Uterus (tissue), 4 donors: ENCODE measurements around the gene SIPA1. TPM values are rescaled to one million over a fixed set of nuclear protein-coding genes. Genes with fewer than 3 reads are reported as not detected.

Experiments used
- DNase-seq, 2 donors: peaks; one replicate each; pipeline ENCODE4 v3.0.0-alpha.2; 2019 to 2020
- H3K27ac ChIP-seq, 2 donors: fragments of 200-600 bp; sonication (generic); 1 replicate in 1 of 2; 2 replicates in 1 of 2; pipeline ENCODE4 v1.5.1; 2016 to 2018
- H3K27me3 ChIP-seq, 2 donors: fragments of 200-600 bp; sonication (generic); one replicate each; pipeline ENCODE4 v1.5.1; 2018 to 2019; ENCODE audit warnings: control low read depth in 1 of 2
- H3K36me3 ChIP-seq, 2 donors: fragments of 200-600 bp; sonication (generic); one replicate each; pipeline ENCODE4 v1.5.1; 2019; ENCODE audit warnings: control low read depth in 1 of 2
- H3K4me1 ChIP-seq, 2 donors: fragments of 200-600 bp; sonication (generic); one replicate each; pipeline ENCODE4 v1.5.1; 2018 to 2019; ENCODE audit warnings: control low read depth in 1 of 2
- H3K4me3 ChIP-seq, 2 donors: fragments of 200-600 bp; sonication (generic); 1 replicate in 1 of 2; 2 replicates in 1 of 2; pipeline ENCODE4 v1.5.1; 2018 to 2019; ENCODE audit warnings: mild to moderate bottlenecking in 1 of 2
- H3K9me3 ChIP-seq, 2 donors: fragments of 200-600 bp; sonication (generic); one replicate each; pipeline ENCODE4 v1.5.1; 2019; ENCODE audit warnings: control low read depth in 1 of 2
- POLR2A ChIP-seq, 2 donors: fragments of 450-650 bp; IDR thresholded peaks; one replicate each; pipeline ENCODE4 v1.6.1; 2016; ENCODE audit warnings: antibody characterized with exemption in 2 of 2, mild to moderate bottlenecking in 1 of 2, moderate library complexity in 1 of 2
- intact Hi-C: fragments of 100-400 bp; cut with DNase I; formaldehyde crosslinking; loops from one replicate; pipeline ENCODE4 v1.15.1; 2023; ENCODE audit warnings: low total_unique reads
- total RNA-seq, 4 donors: library from RNA; depleted of rRNA in 3 of 4; stranded (reverse); fragments of >200 nt in 3 of 4; gene quantifications; one replicate each; pipeline versions ENCODE4 v1.1.0 to v1.2.4, GENCODE V29; 2014 to 2023
- TF ChIP-seq, protein P1 (sequence below), 4 experiments: fragments of 200-600 bp in 2 of 4; fragments of 450-650 bp in 2 of 4; sonication (generic) in 2 of 4; IDR thresholded peaks; one replicate each; pipeline ENCODE4 v1.5.1; 2016 to 2019; ENCODE audit warnings: antibody characterized with exemption in 4 of 4, mild to moderate bottlenecking in 2 of 4, moderate library complexity in 1 of 4
- donor health status: DM: yes; HTN: yes; CAD: no.

SIPA1 gene
- total RNA-seq, 4 donors from 2014 or later = 11.2 to 60.1 (median 27.0) TPM

DNA sequence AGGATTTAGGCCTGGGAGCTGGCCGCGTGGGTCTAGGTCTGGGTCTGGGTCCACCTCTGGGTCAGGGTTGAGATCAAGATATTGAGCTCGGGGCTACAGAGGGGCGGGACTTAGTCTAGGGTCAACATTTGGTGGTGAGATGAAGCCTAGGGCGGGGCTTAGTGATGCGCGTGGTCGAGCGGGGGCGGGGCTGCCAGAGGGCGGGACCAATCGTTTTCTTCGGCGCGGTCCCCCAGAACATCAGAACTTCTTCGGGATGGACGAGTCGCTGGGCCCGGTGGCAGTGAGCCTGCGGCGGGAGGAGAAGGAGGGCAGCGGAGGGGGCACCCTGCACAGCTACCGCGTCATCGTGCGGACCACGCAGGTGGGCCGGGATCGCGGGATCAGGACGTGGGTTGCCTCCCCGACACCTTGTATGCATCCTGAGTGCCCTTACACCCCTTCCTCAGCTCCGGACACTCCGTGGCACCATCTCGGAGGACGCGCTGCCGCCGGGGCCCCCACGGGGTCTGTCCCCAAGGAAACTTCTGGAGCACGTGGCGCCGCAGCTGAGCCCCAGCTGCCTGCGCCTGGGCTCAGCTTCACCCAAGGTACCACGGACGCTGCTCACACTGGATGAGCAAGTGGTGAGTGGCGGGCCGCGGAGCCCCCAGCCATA lies 4.2 kb downstream of the SIPA1 start:
- no peaks in the 10 kb centered on the region for H3K36me3 ChIP-seq
- TF ChIP-seq, protein P1, sequence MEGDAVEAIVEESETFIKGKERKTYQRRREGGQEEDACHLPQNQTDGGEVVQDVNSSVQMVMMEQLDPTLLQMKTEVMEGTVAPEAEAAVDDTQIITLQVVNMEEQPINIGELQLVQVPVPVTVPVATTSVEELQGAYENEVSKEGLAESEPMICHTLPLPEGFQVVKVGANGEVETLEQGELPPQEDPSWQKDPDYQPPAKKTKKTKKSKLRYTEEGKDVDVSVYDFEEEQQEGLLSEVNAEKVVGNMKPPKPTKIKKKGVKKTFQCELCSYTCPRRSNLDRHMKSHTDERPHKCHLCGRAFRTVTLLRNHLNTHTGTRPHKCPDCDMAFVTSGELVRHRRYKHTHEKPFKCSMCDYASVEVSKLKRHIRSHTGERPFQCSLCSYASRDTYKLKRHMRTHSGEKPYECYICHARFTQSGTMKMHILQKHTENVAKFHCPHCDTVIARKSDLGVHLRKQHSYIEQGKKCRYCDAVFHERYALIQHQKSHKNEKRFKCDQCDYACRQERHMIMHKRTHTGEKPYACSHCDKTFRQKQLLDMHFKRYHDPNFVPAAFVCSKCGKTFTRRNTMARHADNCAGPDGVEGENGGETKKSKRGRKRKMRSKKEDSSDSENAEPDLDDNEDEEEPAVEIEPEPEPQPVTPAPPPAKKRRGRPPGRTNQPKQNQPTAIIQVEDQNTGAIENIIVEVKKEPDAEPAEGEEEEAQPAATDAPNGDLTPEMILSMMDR (IDR thresholded peaks at IDR 0.05) = no peak
- no peak for TF ChIP-seq POLR2A (IDR thresholded peaks at IDR 0.05)
- no peaks in the 10 kb centered on the region for H3K27me3 ChIP-seq
- no peak for DNase-seq
- no peaks in the 10 kb centered on the region for H3K9me3 ChIP-seq
- no peak overlapping the region for H3K27ac ChIP-seq
- intact Hi-C loops = no loop called here
- H3K4me3 ChIP-seq = no peak overlapping the region
- peaks cover 0 to 17% of the 10 kb centered on the region in 2 donors for H3K4me1 ChIP-seq

DNA sequence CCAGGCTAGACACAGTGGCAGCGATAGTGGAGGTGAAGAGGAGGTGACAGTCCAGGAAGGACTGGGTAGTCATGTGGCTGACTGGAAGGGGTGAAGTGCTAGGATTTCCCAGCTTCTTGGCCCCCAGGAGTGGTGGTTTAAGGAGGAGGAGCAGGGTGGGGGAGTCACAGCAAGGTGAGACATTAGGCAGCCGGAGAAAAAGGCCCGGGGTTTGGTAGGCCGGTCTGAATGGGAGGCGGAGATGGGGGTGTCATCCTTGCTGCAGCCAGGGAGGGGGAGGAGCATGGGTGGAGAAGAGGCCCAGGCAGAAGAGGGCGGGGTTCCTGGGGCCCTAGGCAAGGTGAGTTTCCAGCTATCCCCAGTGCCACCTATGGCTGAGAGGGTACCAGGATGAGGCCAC lies 6.1 kb downstream of the SIPA1 start:
- Histone ChIP-seq H3K4me1 (peaks cover 0 to 8% of the 10 kb centered on the region in 2 donors), H3K4me3 (no peak overlapping the region), H3K27me3 (no peaks in the 10 kb centered on the region), H3K36me3 (no peaks in the 10 kb centered on the region), H3K9me3 (no peaks in the 10 kb centered on the region), H3K27ac (no peak overlapping the region)
- no peak for TF ChIP-seq POLR2A (IDR thresholded peaks at IDR 0.05)
- TF ChIP-seq, protein P1 (IDR thresholded peaks at IDR 0.05) = no peak
- intact Hi-C loops = no loop called here
- no peak for DNase-seq

GRCh38 chr11:65644837-65645236 lies 6.9 kb downstream of the SIPA1 start:
- TF ChIP-seq, protein P1 (IDR thresholded peaks at IDR 0.05) = no peak
- no peak for TF ChIP-seq POLR2A (IDR thresholded peaks at IDR 0.05)
- Histone ChIP-seq H3K27me3 (no peaks in the 10 kb centered on the region), H3K27ac (no peak overlapping the region), H3K4me1 (peaks cover 0 to 4% of the 10 kb centered on the region in 2 donors), H3K9me3 (no peaks in the 10 kb centered on the region), H3K36me3 (no peaks in the 10 kb centered on the region), H3K4me3 (no peak overlapping the region)
- DNase-seq = no peak
- intact Hi-C loops = no loop called here

DNA sequence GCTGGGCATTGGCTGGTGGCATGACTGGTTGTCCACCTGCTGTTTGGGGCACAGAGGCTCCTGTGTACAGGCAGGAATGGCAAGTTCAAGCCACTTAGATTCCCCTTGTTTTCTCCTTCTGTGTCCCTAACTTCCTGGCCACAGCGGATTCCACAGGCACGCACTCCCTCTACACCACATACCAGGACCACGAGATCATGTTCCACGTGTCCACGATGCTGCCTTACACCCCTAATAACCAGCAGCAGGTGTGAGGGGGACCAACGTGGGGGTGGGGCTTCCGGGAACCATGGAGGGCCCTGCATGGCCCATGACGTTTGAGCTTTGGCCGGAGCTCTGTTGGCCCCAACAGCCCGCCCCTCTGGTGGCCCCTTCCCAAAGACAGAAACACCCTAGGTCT lies 7.8 kb downstream of the SIPA1 start:
- no peak for DNase-seq
- Histone ChIP-seq H3K27me3 (no peaks in the 10 kb centered on the region), H3K36me3 (no peaks in the 10 kb centered on the region), H3K4me3 (no peak overlapping the region), H3K27ac (no peak overlapping the region), H3K4me1 (peaks cover 0 to 4% of the 10 kb centered on the region in 2 donors), H3K9me3 (no peaks in the 10 kb centered on the region)
- no peak for TF ChIP-seq POLR2A (IDR thresholded peaks at IDR 0.05)
- TF ChIP-seq, protein P1 (IDR thresholded peaks at IDR 0.05) = no peak
- intact Hi-C loops = no loop called here

DNA sequence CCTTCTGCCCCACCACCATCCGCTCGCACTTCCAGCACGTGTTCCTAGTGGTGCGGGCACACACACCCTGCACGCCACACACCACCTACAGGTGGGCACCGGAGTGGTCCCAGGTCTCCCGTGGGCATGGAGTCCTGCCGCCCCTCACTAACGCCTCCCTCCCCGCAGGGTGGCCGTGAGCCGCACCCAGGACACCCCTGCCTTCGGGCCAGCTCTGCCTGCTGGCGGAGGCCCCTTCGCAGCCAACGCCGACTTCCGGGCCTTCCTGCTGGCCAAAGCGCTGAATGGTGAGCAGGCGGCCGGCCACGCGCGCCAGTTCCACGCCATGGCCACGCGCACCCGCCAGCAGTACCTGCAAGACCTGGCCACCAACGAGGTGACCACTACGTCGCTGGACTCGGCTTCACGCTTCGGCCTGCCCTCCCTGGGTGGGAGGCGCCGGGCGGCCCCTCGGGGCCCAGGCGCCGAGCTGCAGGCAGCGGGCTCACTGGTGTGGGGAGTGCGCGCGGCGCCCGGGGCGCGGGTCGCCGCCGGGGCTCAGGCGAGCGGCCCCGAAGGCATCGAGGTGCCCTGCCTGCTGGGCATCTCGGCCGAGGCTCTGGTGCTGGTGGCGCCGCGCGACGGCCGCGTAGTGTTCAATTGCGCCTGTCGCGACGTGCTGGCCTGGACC lies 8.5 kb downstream of the SIPA1 start:
- no peak for DNase-seq
- TF ChIP-seq POLR2A (IDR thresholded peaks at IDR 0.05) = no peak
- TF ChIP-seq, protein P1 (IDR thresholded peaks at IDR 0.05) = no peak
- Histone ChIP-seq H3K9me3 (no peaks in the 10 kb centered on the region), H3K4me1 (peaks cover 0 to 4% of the 10 kb centered on the region in 2 donors), H3K36me3 (no peaks in the 10 kb centered on the region), H3K4me3 (no peak overlapping the region), H3K27me3 (no peaks in the 10 kb centered on the region), H3K27ac (no peak overlapping the region)
- intact Hi-C loops = no loop called here
